HCT116 (cell line): ENCODE data around the gene SEBOX. TPM values are rescaled to one million over a fixed set of nuclear protein-coding genes. Genes with fewer than 3 reads are reported as not detected.

Source experiments
- ATAC-seq: fragments of 200-7000 bp; cut with Tn5 transposase; 2 replicates; pipeline ENCODE4 v1.9.1; 2020; ENCODE audit warnings: mild to moderate bottlenecking, moderate library complexity
- BruUV-seq: library from RNA; stranded (reverse); fragments of 400-500 nt; replicated peaks from 2 replicates; lab custom pipeline; 2021; lab: Mats Ljungman, UMichigan
- CTCF ChIA-PET: fragments of 300-600 bp; sonication (Branson Sonifier 250); formaldehyde crosslinking; loops from one replicate; lab custom pipeline; 2021; ENCODE audit warnings: antibody characterized with exemption; lab: Charles Lee
- POLR2A ChIA-PET: fragments of 300-600, 350-600 bp; sonication (Branson Sonifier 250); formaldehyde crosslinking; loops from one replicate; lab custom pipeline; 2021; ENCODE audit warnings: antibody characterized with exemption; lab: Charles Lee
- RAD21 ChIA-PET, 2 experiments: fragments of 300-600 bp; sonication (Branson Sonifier 250); formaldehyde crosslinking; loops; one replicate each; lab custom pipeline; 2023; ENCODE audit warnings: low total read pairs in 2 of 2; ENCODE audit not compliant: uncharacterized antibody in 2 of 2, unreplicated experiment in 2 of 2, low non-redundant PET in 1 of 2; lab: Charles Lee
- DNase-seq: peaks from one replicate; pipeline ENCODE4 v3.0.0-alpha.2; 2010; ENCODE audit warnings: low read depth, low spot score
- H2AFZ ChIP-seq: fragments of 200-600 bp; shearing (Covaris generic), sonication (generic); 2 replicates; pipeline ENCODE4 v1.6.1; 2017; ENCODE audit warnings: low read depth, mixed run types, mixed read lengths, antibody characterized with exemption, low read length; ENCODE audit not compliant: poor library complexity, severe bottlenecking
- H3K27ac ChIP-seq: 2 replicates; pipeline ENCODE4 v1.5.1; 2012; ENCODE audit warnings: low read depth, low read length
- H3K27me3 ChIP-seq: fragments of 200-600 bp; sonication (generic); 2 replicates; pipeline ENCODE4 v1.6.1; 2016; ENCODE audit warnings: mixed run types, low read length, mixed read lengths; ENCODE audit not compliant: insufficient read depth
- H3K36me3 ChIP-seq, 2 experiments: fragments of 200-500 bp in 1 of 2; fragments of 200-600 bp in 1 of 2; sonication (Bioruptor generic) in 1 of 2; sonication (generic) in 1 of 2; 2 replicates each; pipeline versions ENCODE4 v1.5.1 to v1.6.1; 2014 to 2016; ENCODE audit warnings: low read length in 2 of 2, inconsistent platforms in 1 of 2, mixed read lengths in 1 of 2, mixed run types in 1 of 2; ENCODE audit not compliant: insufficient read depth in 2 of 2, control insufficient read depth in 1 of 2
- H3K4me1 ChIP-seq, 2 experiments: fragments of 200-600 bp in 1 of 2; sonication (generic) in 1 of 2; 2 replicates each; pipeline versions ENCODE4 v1.5.1 to v1.6.1; 2012 to 2017; ENCODE audit warnings: low read length in 2 of 2, inconsistent platforms in 1 of 2, mild to moderate bottlenecking in 1 of 2, mixed read lengths in 1 of 2, mixed run types in 1 of 2, moderate library complexity in 1 of 2; ENCODE audit not compliant: insufficient read depth in 2 of 2, control insufficient read depth in 1 of 2
- H3K4me2 ChIP-seq: fragments of 200-600 bp; sonication (generic); 2 replicates; pipeline ENCODE4 v1.6.1; 2017; ENCODE audit warnings: mixed run types, low read length, mixed read lengths
- H3K4me3 ChIP-seq, 2 experiments: fragments of 200-600 bp in 1 of 2; sonication (generic) in 1 of 2; replicated peaks in 1 of 2; 2 replicates each; pipeline ENCODE4 v1.5.1; 2011 to 2016; ENCODE audit warnings: low read length in 2 of 2, control low read depth in 1 of 2, low read depth in 1 of 2, mild to moderate bottlenecking in 1 of 2, mixed read lengths in 1 of 2, mixed run types in 1 of 2
- H3K79me2 ChIP-seq: fragments of 200-600 bp; sonication (generic); 2 replicates; pipeline ENCODE4 v1.6.1; 2017; ENCODE audit warnings: mild to moderate bottlenecking, mixed run types, low read length, moderate library complexity, mixed read lengths; ENCODE audit not compliant: insufficient read depth
- H3K9ac ChIP-seq: fragments of 200-600 bp; sonication (generic); 2 replicates; pipeline ENCODE4 v1.6.1; 2016; ENCODE audit warnings: low read length, mixed read lengths
- H3K9me2 ChIP-seq: fragments of 200-600 bp; sonication (generic), shearing (Covaris generic); 2 replicates; pipeline ENCODE4 v1.6.1; 2017; ENCODE audit warnings: mixed run types, mild to moderate bottlenecking, moderate library complexity; ENCODE audit not compliant: insufficient read depth
- H3K9me3 ChIP-seq, 2 experiments: fragments of 200-500 bp in 1 of 2; fragments of 200-600 bp in 1 of 2; sonication (Bioruptor generic) in 1 of 2; sonication (generic) in 1 of 2; 2 replicates each; pipeline ENCODE4 v1.6.1; 2014 to 2017; ENCODE audit warnings: low read length in 2 of 2, mixed read lengths in 2 of 2, inconsistent platforms in 1 of 2, low read depth in 1 of 2, mild to moderate bottlenecking in 1 of 2, mixed run types in 1 of 2, moderate library complexity in 1 of 2; ENCODE audit not compliant: control insufficient read depth in 1 of 2, insufficient read depth in 1 of 2
- H4K20me1 ChIP-seq: fragments of 200-600 bp; sonication (generic), shearing (Covaris generic); 2 replicates; pipeline ENCODE4 v1.6.1; 2017; ENCODE audit warnings: mixed run types, mild to moderate bottlenecking, moderate library complexity; ENCODE audit not compliant: insufficient read depth
- EGR1 ChIP-seq: IDR thresholded peaks from 2 replicates; pipeline ENCODE4 v1.6.1; 2012; ENCODE audit warnings: low read depth
- ELF1 ChIP-seq: IDR thresholded peaks from 2 replicates; pipeline ENCODE4 v1.6.1; 2012; ENCODE audit warnings: low read depth, borderline replicate concordance
- FOSL1 ChIP-seq: IDR thresholded peaks from 2 replicates; pipeline ENCODE4 v1.6.1; 2012; ENCODE audit warnings: low read depth
- JUND ChIP-seq: IDR thresholded peaks from 2 replicates; pipeline ENCODE4 v1.6.1; 2012
- RAD21 ChIP-seq: IDR thresholded peaks from 2 replicates; pipeline ENCODE4 v1.6.1; 2012; ENCODE audit warnings: low read depth, mild to moderate bottlenecking
- SP1 ChIP-seq: IDR thresholded peaks from 2 replicates; pipeline ENCODE4 v1.6.1; 2012; ENCODE audit warnings: low read depth
- SRF ChIP-seq: IDR thresholded peaks from 2 replicates; pipeline ENCODE4 v1.6.1; 2012; ENCODE audit warnings: low read depth
- YY1 ChIP-seq: IDR thresholded peaks from 2 replicates; pipeline ENCODE4 v1.6.1; 2011; ENCODE audit warnings: low read length, low read depth, moderate library complexity, mild to moderate bottlenecking; ENCODE audit not compliant: insufficient replicate concordance; ENCODE audit errors: extremely low read depth
- ZFX ChIP-seq: fragments of 450-650 bp; IDR thresholded peaks from 2 replicates; pipeline ENCODE4 v1.6.1; 2017
- ZNF274 ChIP-seq: fragments of 200-500 bp; sonication (Bioruptor generic); IDR thresholded peaks from 2 replicates; pipeline ENCODE4 v1.6.1; 2014; ENCODE audit warnings: mild to moderate bottlenecking, low read depth, low read length, inconsistent platforms
- intact Hi-C: fragments of 100-400 bp; cut with micrococcal nuclease; formaldehyde crosslinking; loops from 2 replicates; pipeline ENCODE4 v1.10.0; 2022
- total RNA-seq: library from RNA; stranded (reverse); gene quantifications from one replicate; pipeline ENCODE4 v1.2.1, GENCODE V29; 2021; ENCODE audit not compliant: unreplicated experiment
- TF ChIP-seq, protein P1 (sequence below): IDR thresholded peaks from 2 replicates; pipeline ENCODE4 v1.6.1; 2012

The SEBOX gene
- total RNA-seq, 1 experiment from 2014 or later: not detected

DNA sequence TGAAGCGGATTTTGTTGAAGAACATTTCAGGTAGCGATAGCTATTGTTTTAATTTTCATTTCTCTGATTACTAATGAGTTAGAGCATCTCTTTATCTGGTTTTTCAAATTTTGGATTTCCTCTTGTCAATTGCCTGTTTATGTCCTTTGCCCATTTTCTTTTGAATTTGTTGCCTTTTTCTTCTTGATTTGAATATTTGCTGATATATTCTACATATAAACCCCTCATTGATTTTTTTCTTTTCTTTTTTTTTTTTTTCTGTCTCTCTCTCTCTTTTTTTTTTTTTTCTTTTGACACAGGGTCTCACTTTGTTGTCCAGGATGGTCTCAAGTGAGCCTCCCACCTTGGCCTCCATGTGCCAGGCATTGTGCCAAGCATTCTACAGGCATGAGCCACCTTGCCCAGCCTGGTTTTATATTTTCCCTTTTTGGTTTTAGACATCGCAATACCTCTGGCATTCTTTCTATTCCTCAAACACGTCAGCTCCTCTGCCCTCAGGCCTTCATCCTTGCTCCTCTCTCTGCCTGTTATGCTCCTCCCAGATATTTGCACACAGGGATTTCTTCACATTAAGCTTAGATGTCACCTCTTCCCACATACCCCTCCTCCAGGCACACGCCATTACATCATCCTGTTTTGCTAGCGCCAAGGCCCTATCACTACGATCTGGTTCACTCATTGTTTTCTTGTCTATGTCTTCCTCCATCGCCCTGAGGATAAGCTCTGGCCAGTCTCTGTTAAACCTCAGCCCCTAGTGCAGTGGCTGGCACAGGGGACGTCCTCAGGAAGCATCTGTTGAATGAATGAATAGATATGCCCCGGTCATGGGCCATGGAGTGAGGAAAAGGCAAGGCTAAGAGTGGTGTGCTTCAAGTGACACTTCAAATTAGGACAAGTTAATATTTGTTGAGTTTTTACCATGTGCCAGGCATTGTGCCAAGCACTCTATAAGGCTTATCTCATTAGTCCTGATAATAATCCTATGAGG is 15.1 kb upstream of the SEBOX start:
- no peaks in the 10 kb centered on the region for H4K20me1 ChIP-seq
- no peak overlapping the region for H3K4me3 ChIP-seq
- CTCF ChIA-PET: no interaction called here
- intact Hi-C loops: loop anchor here (10.0 kb wide), 2 partner anchors 65 kb away; partner anchors contain the start of gene TMEM97
- no peak overlapping the region for H2AFZ ChIP-seq
- H3K9ac ChIP-seq: no peak overlapping the region
- no peak for DNase-seq
- TF ChIP-seq SRF (no peak), ZFX (no peak), RAD21 (no peak), SP1 (no peak), YY1 (no peak), FOSL1 (no peak), ZNF274 (no peak), JUND (no peak), EGR1 (no peak), ELF1 (no peak)
- TF ChIP-seq, protein P1, sequence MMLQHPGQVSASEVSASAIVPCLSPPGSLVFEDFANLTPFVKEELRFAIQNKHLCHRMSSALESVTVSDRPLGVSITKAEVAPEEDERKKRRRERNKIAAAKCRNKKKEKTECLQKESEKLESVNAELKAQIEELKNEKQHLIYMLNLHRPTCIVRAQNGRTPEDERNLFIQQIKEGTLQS: no peak
- RAD21 ChIA-PET: no interaction called here
- H3K4me1 ChIP-seq: no peaks in the 10 kb centered on the region
- no peaks in the 10 kb centered on the region for H3K9me3 ChIP-seq
- BruUV-seq: no TSS peak
- no peaks in the 10 kb centered on the region for H3K79me2 ChIP-seq
- POLR2A ChIA-PET: no interaction called here
- H3K27ac ChIP-seq: no peak overlapping the region
- H3K9me2 ChIP-seq: no peaks in the 10 kb centered on the region
- H3K36me3 ChIP-seq: no peaks in the 10 kb centered on the region
- no peak overlapping the region for H3K4me2 ChIP-seq
- no peak for ATAC-seq
- no peaks in the 10 kb centered on the region for H3K27me3 ChIP-seq
